ENCODE measurements around the gene RHBDD3. TPM values are rescaled to one million over a fixed set of nuclear protein-coding genes. Genes with fewer than 3 reads are reported as not detected.

The RHBDD3 gene
- total and polyA plus RNA-seq, 2 of the 8 experiments (the other 6 are each of a cell fraction or from before 2014, with no cell fraction given) = 72.1 to 117 TPM

DNA sequence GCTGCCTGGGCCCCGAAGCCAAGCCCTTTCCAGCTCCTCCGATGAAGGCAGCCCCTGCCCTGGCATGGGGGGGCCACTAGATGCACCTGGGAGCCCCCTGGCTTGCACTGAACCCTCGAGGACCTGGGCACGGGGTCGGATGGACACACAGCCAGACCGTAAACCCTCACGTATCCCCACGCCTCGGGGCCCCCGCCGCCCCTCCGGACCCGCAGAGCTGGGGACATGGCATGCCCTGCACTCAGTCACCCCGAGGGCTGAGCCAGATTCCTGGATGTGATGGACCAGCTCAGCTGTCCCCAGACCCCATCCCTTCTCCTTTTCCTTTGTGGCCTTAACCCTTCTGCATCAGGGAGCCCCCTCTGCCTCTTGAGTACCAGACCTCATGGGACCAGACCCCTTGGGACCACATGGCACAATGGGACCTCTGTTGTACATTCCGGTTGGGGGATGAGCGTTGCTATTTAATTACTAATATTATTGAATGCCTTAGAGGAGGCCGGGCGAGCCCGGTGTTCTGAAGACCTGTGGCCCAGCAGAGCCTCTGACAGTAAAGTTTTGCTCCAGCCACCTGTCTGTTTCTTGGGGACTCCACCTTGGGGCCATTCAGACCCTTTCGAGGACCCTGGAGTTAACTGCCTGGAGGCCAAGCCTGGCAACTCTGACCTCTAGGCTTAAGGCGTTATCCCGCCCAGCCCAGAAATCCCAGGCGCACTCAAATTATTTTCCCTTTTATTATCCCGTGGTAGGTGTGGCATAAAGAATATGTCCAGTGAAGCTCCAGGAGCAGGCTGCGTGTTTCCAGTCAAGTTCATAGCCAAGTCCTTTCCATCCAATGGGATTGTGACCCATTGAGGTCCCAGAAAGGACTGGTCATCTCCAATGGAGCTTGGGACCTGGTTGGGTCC is 44.7 kb upstream of the RHBDD3 start (continued):
- no peak for TF ChIP-seq RNF2 (IDR thresholded peaks at IDR 0.05; ENCODE audit: borderline replicate concordance, low read depth, low read length, missing control alignments, poor library complexity, severe bottlenecking)
- TF ChIP-seq FOSL1 (IDR thresholded peaks at IDR 0.05; ENCODE audit: insufficient read depth, low read depth, low read length) = no peak
- no peak for TF ChIP-seq BCL11A (IDR thresholded peaks at IDR 0.05; ENCODE audit: low read depth in 2 of 2, low read length in 2 of 2)
- no peak for TF ChIP-seq GABPA (IDR thresholded peaks at IDR 0.05; ENCODE audit: borderline replicate concordance, insufficient read depth, low read length)
- TF ChIP-seq RFX5 (IDR thresholded peaks at IDR 0.05; ENCODE audit: borderline replicate concordance, low read depth, low read length) = no peak
